Body of pancreas (tissue), 4 donors: ENCODE measurements around the gene HSPG2. TPM values are rescaled to one million over a fixed set of nuclear protein-coding genes. Genes with fewer than 3 reads are reported as not detected.

Source experiments
- ATAC-seq: fragments of 150-250 bp; one replicate; pipeline ENCODE4 v1.9.1; 2016
- DNase-seq, 4 donors: peaks; one replicate each; pipeline ENCODE4 v3.0.0-alpha.2; 2019
- H3K27ac ChIP-seq, 4 donors: fragments of 200-600 bp; sonication (generic); 1 replicate in 3 of 4; 2 replicates in 1 of 4; pipeline versions ENCODE4 v1.5.1 to v1.6.1; 2016 to 2019; ENCODE audit warnings: mild to moderate bottlenecking in 1 of 4, mixed read lengths in 1 of 4, moderate library complexity in 1 of 4
- H3K27me3 ChIP-seq, 2 donors: fragments of 200-600 bp; sonication (generic); one replicate each; pipeline ENCODE4 v1.6.0; 2016; ENCODE audit warnings: mild to moderate bottlenecking in 1 of 2
- H3K36me3 ChIP-seq, 2 donors: fragments of 200-600 bp; sonication (generic); replicated peaks in 1 of 2; 2 replicates each; pipeline ENCODE4 v1.5.1; 2016; ENCODE audit warnings: low read depth in 2 of 2; ENCODE audit not compliant: insufficient read depth in 1 of 2
- H3K4me1 ChIP-seq: fragments of 200-600 bp; sonication (generic); one replicate; pipeline ENCODE4 v1.6.0; 2016
- H3K4me3 ChIP-seq, 2 donors: fragments of 200-600 bp; sonication (generic); 1 replicate in 1 of 2; 2 replicates in 1 of 2; pipeline ENCODE4 v1.5.1; 2016 to 2019
- H3K9me3 ChIP-seq, 3 donors: fragments of 200-600 bp; sonication (generic); 1 replicate in 2 of 3; 2 replicates in 1 of 3; pipeline ENCODE4 v1.5.1; 2016
- CTCF ChIP-seq, 7 experiments: fragments of 450-650 bp in 4 of 7; fragments of 200-600 bp in 3 of 7; sonication (generic) in 3 of 7; IDR thresholded peaks; one replicate each; pipeline ENCODE4 v1.5.1; 2016 to 2019; ENCODE audit warnings: antibody characterized with exemption in 7 of 7
- POLR2A ChIP-seq, 3 donors: fragments of 450-650 bp; IDR thresholded peaks; one replicate each; pipeline ENCODE4 v1.6.1; 2016; ENCODE audit warnings: antibody characterized with exemption in 3 of 3, mild to moderate bottlenecking in 2 of 3
- WGBS, 2 donors: methylation state at CpG; one replicate each; pipeline ENCODE4 v1.1.5; 2017; 5-methylcytosine and 5-hydroxymethylcytosine counted together
- intact Hi-C: fragments of 100-400 bp; cut with DNase I; formaldehyde crosslinking; loops from one replicate; pipeline ENCODE4 v1.15.1; 2023
- total RNA-seq, 2 donors: library from RNA; depleted of rRNA; stranded (reverse); fragments of >200 nt; gene quantifications; one replicate each; pipeline ENCODE4 v1.1.0, GENCODE V29; 2016

The HSPG2 gene
- total RNA-seq, 2 donors from 2014 or later = 87.7 to 179 TPM

- Histone ChIP-seq H3K36me3 (no peaks in the 10 kb centered on the region), H3K9me3 (no peaks in the 10 kb centered on the region), H3K27me3 (no peaks in the 10 kb centered on the region), H3K4me1 (peaks cover 42% of the 10 kb centered on the region), H3K4me3 (no peak overlapping the region), H3K27ac (peak overlapping the region; percentile 16 to 65 (median 34))
- WGBS, 2 donors = 58 to 71% methylated on average over 11 to 19 of the region's 20 CpGs
- ATAC-seq = no peak
- no peak for DNase-seq
- intact Hi-C loops = no loop called here
- TF ChIP-seq CTCF (IDR thresholded peaks at IDR 0.05) = no peak
- TF ChIP-seq POLR2A (IDR thresholded peaks at IDR 0.05) = no peak
Measured at GRCh38 chr1:21902026-21903012, 34.8 kb downstream of the HSPG2 start.

DNA sequence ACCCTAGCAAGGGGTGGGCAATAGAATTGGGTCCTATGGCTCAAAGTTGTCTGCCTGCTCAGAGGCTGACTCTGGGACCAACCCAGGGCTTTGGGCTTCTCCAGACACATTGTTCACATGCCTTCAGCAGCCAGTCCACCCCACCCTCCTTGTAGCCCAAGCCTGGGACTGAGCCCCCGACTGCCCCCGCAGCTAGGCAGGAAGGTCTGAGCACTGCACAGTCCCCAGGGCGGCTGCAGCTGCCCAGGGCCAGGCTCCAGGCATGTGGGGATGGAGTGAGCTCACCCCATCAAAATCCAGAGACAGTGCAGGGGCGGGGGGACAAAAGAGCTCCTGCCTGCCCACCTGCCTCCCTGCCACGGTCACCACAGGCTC, 35.6 kb downstream of the HSPG2 start:
- Histone ChIP-seq H3K4me3 (no peak overlapping the region), H3K27me3 (no peaks in the 10 kb centered on the region), H3K9me3 (no peaks in the 10 kb centered on the region), H3K36me3 (no peaks in the 10 kb centered on the region), H3K4me1 (peaks cover 51% of the 10 kb centered on the region), H3K27ac (peak overlapping the region; percentile 16 to 65 (median 34))
- ATAC-seq (no peak), DNase-seq (no peak)
- WGBS, 2 donors = 57 to 84% methylated on average over 1 to 5 of the region's 5 CpGs
- no peak for TF ChIP-seq CTCF (IDR thresholded peaks at IDR 0.05)
- TF ChIP-seq POLR2A (IDR thresholded peaks at IDR 0.05) = no peak
- intact Hi-C loops = no loop called here

- 79 to 84% methylated on average over 10 to 13 of the region's 13 CpGs for WGBS, 2 donors
- ATAC-seq (no peak), DNase-seq (no peak)
- Histone ChIP-seq H3K9me3 (no peaks in the 10 kb centered on the region), H3K27me3 (no peaks in the 10 kb centered on the region), H3K4me1 (peaks cover 50% of the 10 kb centered on the region), H3K36me3 (no peaks in the 10 kb centered on the region), H3K27ac (peak overlapping the region in 2 of 4 donors; percentile 41 to 65), H3K4me3 (no peak overlapping the region)
- intact Hi-C loops = no loop called here
- no peak for TF ChIP-seq CTCF (IDR thresholded peaks at IDR 0.05)
- no peak for TF ChIP-seq POLR2A (IDR thresholded peaks at IDR 0.05)
Measured at GRCh38 chr1:21900766-21901472, 36.2 kb downstream of the HSPG2 start.

DNA sequence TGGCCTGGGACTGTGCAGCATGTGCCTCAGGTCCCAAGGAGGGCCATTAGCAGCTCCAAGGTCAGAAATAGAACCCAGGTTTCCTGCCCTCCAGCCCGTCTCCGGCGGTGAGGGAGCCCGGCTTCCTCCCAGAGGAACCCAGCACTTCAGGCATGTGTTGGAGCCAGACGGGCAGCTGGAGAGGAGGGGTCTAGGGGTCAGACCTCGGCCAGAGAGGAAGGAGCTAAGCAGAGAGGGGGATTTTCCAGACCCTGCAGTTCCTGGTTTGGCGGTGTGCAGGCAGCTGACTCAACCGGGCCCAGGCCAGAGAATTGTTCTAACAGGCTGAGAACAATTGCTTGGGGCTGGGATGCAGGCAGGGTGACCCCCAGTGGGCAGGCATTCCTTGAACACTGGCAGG, 37.1 kb downstream of the HSPG2 start:
- Histone ChIP-seq H3K9me3 (no peaks in the 10 kb centered on the region), H3K27ac (peak overlapping the region in 2 of 4 donors; percentile 41 to 65), H3K27me3 (no peaks in the 10 kb centered on the region), H3K4me3 (no peak overlapping the region), H3K36me3 (peaks cover 0 to 3% of the 10 kb centered on the region in 2 donors), H3K4me1 (peaks cover 40% of the 10 kb centered on the region)
- intact Hi-C loops = no loop called here
- ATAC-seq = no peak
- DNase-seq = no peak
- WGBS, 2 donors = 79 to 82% methylated on average over 3 to 8 of the region's 8 CpGs
- TF ChIP-seq POLR2A (IDR thresholded peaks at IDR 0.05) (no peak), CTCF (IDR thresholded peaks at IDR 0.05) (no peak)
